ENCODE data around the gene REXO1. TPM values are rescaled to one million over a fixed set of nuclear protein-coding genes. Genes with fewer than 3 reads are reported as not detected.

The REXO1 gene
- total RNA-seq, 1 experiment from 2014 or later: 56.8 TPM

- no peak overlapping the region for H3K9ac ChIP-seq (ENCODE audit: extremely low read depth, insufficient read length, low read length)
- no CpG with 5 or more reads among the region's 22 CpGs for WGBS (ENCODE audit: extremely low coverage, insufficient read length, low lambda C conversion rate)
Measured at GRCh38 chr19:1843116-1843515, 5.2 kb downstream of the REXO1 start.

More at GRCh38 chr19:1843116-1843515, 5.2 kb downstream of the REXO1 start:
- no peak overlapping the region for H3K27ac ChIP-seq (ENCODE audit: insufficient read length, low read depth, low read length)
- H3K27ac Mint-ChIP-seq: no peak overlapping the region
- H2BK120ac ChIP-seq (ENCODE audit: low read depth, low read length, poor library complexity, severe bottlenecking): no peak overlapping the region
- H3K79me2 ChIP-seq (ENCODE audit: insufficient read depth, low read length): peaks cover 30% of the 10 kb centered on the region; the same call in 1 of the 2 replicates
- H2BK20ac ChIP-seq (ENCODE audit: low read depth, low read length, poor library complexity, severe bottlenecking): no peak overlapping the region
- TF ChIP-seq CTCF (conservative IDR thresholded peaks at IDR 0.05): no peak
- H3K9me3 ChIP-seq (ENCODE audit: control insufficient read depth, low read depth, low read length): no peaks in the 10 kb centered on the region
- H3K4ac ChIP-seq (ENCODE audit: low read depth, low read length): no peak overlapping the region
- peaks cover 11 to 23% of the 10 kb centered on the region in 2 experiments for H3K4me1 Mint-ChIP-seq
- no peaks in the 10 kb centered on the region for H3K4me1 ChIP-seq (ENCODE audit: insufficient read depth, low read length)
- H3K27me3 ChIP-seq (ENCODE audit: insufficient read depth, low read length): no peaks in the 10 kb centered on the region
- no peak overlapping the region for H3K14ac ChIP-seq (ENCODE audit: insufficient read depth, low read length)
- H3K4me3 Mint-ChIP-seq: no peak overlapping the region
- H4K91ac ChIP-seq (ENCODE audit: insufficient read length, low read depth, low read length): no peak overlapping the region
- no peak overlapping the region for H4K5ac ChIP-seq (ENCODE audit: insufficient read length, low read depth, low read length)
- DNase-seq: no peak
- no peaks in the 10 kb centered on the region for H3K9me3 Mint-ChIP-seq
- no peak overlapping the region for H3K23ac ChIP-seq (ENCODE audit: insufficient read length, low read depth, low read length)
- no peak overlapping the region for H2AFZ ChIP-seq (ENCODE audit: low read length)
- H3K23me2 ChIP-seq (ENCODE audit: insufficient read length, low read depth, low read length, poor library complexity, severe bottlenecking): peaks cover 7% of the 10 kb centered on the region
- no peak overlapping the region for H2BK15ac ChIP-seq (ENCODE audit: low read depth, low read length)
- H2BK5ac ChIP-seq (ENCODE audit: insufficient read length, low read length): no peak overlapping the region
- peaks cover 0 to 11% (median 0%) of the 10 kb centered on the region in 3 experiments; a peak in 3 of 7 replicates for H3K36me3 Mint-ChIP-seq (ENCODE audit: insufficient read depth in 1 of 3, low read depth in 3 of 3)
- H2BK12ac ChIP-seq (ENCODE audit: insufficient read length, low read depth, low read length): no peak overlapping the region
- no peaks in the 10 kb centered on the region for H3K27me3 Mint-ChIP-seq (ENCODE audit: low read depth)
- H3K79me1 ChIP-seq (ENCODE audit: insufficient read depth, low read depth, low read length, poor library complexity, severe bottlenecking): peaks cover 12% of the 10 kb centered on the region
- H3K56ac ChIP-seq (ENCODE audit: insufficient read length, low read depth, low read length): no peak overlapping the region
- H4K8ac ChIP-seq (replicated peaks; ENCODE audit: insufficient read length, low read depth, low read length): no peak overlapping the region
- no peak overlapping the region for H2AK5ac ChIP-seq (ENCODE audit: insufficient read length, low read length)
- H4K20me1 ChIP-seq (ENCODE audit: control insufficient read depth, insufficient read depth, insufficient read length): peaks cover 5% of the 10 kb centered on the region
- no peak overlapping the region for H3K18ac ChIP-seq (ENCODE audit: insufficient read length, low read depth, low read length)
- no peak overlapping the region for H3K4me2 ChIP-seq (ENCODE audit: insufficient read depth, insufficient read length, low read length)
- no peak overlapping the region for H3T11ph ChIP-seq (ENCODE audit: low read length)
